PFSK-1 (cell line): ENCODE measurements around the gene CTBP2.

Experiments used
- FOXP2 ChIP-seq: optimal IDR thresholded peaks from 2 replicates; pipeline ENCODE3; 2011; ENCODE audit warnings: borderline replicate concordance, control low read depth, inconsistent platforms; ENCODE audit not compliant: insufficient read depth; ENCODE audit errors: extremely low read length, extremely low read depth
- POLR2AphosphoS5 ChIP-seq: IDR thresholded peaks from 2 replicates; pipeline ENCODE4 v1.6.1; 2012; ENCODE audit warnings: low read depth, mild to moderate bottlenecking, control low read depth, low read length, moderate library complexity
- SIN3A ChIP-seq: IDR thresholded peaks from 2 replicates; pipeline ENCODE4 v1.6.1; 2012; ENCODE audit warnings: mild to moderate bottlenecking, low read length, moderate library complexity, borderline replicate concordance; ENCODE audit not compliant: insufficient read depth
- TAF1 ChIP-seq: IDR thresholded peaks from 2 replicates; pipeline ENCODE4 v1.6.1; 2012; ENCODE audit warnings: low read length, control low read depth, borderline replicate concordance; ENCODE audit not compliant: insufficient read depth
- TF ChIP-seq, protein P1 (sequence below), 2 experiments: IDR thresholded peaks; 2 replicates each; pipeline versions ENCODE4 v1.6.1 to v1.8.0; 2011 to 2012; ENCODE audit warnings: low read depth in 2 of 2, low read length in 2 of 2, control low read depth in 1 of 2, inconsistent platforms in 1 of 2, mild to moderate bottlenecking in 1 of 2, moderate library complexity in 1 of 2; ENCODE audit not compliant: insufficient read depth in 1 of 2

CTBP2 gene

DNA sequence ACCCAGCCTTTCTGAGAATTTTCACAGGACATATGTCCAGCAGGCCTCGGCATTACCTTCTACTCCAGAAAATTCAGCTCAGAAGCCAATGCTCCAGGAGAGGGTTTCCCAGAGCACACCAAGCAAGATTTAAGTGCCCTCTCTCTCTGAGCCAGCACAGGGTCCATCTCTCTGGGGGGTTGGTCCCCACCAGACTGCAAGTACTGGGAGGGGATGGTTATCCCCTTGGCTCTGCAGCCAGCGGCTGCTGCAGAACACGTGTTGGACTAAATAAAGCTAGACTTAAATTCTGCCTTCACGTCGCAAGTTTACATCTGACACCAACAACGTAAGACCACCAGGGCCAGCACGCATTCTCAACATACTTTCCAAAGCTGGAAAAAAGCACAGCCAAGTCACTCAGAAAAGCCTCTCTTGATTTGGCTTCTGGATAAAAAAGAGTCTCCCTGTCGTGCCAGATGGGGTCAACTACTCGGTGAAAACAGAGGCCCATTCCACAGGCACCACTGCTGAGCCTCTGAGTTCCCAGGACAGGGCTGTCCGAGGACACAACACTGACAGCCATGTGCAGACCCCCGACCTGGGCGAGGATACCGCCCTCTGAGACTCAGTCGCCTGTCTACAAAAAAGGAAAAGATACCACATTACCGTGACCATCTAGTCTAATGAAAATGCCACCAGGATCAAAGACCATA lies 77.3 kb downstream of the CTBP2 start:
- TF ChIP-seq TAF1 (no peak), SIN3A (no peak), FOXP2 (no peak), POLR2AphosphoS5 (no peak)
- TF ChIP-seq, protein P1, sequence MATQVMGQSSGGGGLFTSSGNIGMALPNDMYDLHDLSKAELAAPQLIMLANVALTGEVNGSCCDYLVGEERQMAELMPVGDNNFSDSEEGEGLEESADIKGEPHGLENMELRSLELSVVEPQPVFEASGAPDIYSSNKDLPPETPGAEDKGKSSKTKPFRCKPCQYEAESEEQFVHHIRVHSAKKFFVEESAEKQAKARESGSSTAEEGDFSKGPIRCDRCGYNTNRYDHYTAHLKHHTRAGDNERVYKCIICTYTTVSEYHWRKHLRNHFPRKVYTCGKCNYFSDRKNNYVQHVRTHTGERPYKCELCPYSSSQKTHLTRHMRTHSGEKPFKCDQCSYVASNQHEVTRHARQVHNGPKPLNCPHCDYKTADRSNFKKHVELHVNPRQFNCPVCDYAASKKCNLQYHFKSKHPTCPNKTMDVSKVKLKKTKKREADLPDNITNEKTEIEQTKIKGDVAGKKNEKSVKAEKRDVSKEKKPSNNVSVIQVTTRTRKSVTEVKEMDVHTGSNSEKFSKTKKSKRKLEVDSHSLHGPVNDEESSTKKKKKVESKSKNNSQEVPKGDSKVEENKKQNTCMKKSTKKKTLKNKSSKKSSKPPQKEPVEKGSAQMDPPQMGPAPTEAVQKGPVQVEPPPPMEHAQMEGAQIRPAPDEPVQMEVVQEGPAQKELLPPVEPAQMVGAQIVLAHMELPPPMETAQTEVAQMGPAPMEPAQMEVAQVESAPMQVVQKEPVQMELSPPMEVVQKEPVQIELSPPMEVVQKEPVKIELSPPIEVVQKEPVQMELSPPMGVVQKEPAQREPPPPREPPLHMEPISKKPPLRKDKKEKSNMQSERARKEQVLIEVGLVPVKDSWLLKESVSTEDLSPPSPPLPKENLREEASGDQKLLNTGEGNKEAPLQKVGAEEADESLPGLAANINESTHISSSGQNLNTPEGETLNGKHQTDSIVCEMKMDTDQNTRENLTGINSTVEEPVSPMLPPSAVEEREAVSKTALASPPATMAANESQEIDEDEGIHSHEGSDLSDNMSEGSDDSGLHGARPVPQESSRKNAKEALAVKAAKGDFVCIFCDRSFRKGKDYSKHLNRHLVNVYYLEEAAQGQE (IDR thresholded peaks at IDR 0.05; ENCODE audit: insufficient read depth in 1 of 2, low read depth in 2 of 2, low read length in 2 of 2): no peak

DNA sequence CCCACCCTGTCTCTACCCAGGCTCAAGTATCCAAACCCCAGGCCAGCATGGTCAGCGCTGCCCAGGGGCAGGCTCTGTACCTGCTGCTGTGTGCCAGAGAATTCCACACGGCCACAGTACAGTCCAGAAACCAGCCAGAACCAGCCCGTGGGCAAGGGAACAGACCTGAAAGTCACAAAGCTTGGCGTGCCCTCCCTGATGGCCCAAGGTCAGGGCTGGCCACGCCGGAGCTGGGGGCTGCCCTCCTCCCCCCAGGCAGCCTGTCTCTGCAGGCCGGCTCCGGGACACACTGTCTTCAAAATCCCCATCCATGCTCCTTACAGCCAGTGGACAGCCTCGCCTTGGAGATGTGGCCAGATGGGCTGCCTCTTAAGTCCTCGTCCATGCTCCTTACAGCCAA lies 78.4 kb downstream of the CTBP2 start:
- no peak for TF ChIP-seq FOXP2
- TF ChIP-seq, protein P1 (IDR thresholded peaks at IDR 0.05; ENCODE audit: insufficient read depth in 1 of 2, low read depth in 2 of 2, low read length in 2 of 2): no peak
- no peak for TF ChIP-seq TAF1
- TF ChIP-seq POLR2AphosphoS5: no peak
- TF ChIP-seq SIN3A: no peak

DNA sequence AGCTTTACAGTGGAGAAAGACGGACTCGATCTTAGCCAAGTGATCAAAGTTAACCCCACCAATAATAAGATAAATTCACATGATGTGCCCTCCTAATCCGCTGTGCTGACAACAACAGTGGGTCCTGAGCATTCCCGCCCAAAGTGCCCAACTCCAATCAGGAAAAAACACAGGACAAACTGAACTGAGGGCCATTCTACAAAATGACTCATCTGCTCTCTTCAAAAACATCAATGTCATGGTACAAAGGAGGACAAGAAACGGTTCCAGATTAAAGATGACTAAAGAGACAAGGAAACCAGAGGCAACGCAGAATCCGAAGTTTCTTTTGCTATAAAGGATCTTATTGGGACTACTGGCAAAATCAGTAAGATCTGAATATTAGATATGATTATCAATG lies 79.4 kb downstream of the CTBP2 start:
- TF ChIP-seq, protein P1 (IDR thresholded peaks at IDR 0.05; ENCODE audit: insufficient read depth in 1 of 2, low read depth in 2 of 2, low read length in 2 of 2): no peak
- no peak for TF ChIP-seq TAF1
- TF ChIP-seq FOXP2: no peak
- TF ChIP-seq SIN3A: no peak
- TF ChIP-seq POLR2AphosphoS5: no peak

DNA sequence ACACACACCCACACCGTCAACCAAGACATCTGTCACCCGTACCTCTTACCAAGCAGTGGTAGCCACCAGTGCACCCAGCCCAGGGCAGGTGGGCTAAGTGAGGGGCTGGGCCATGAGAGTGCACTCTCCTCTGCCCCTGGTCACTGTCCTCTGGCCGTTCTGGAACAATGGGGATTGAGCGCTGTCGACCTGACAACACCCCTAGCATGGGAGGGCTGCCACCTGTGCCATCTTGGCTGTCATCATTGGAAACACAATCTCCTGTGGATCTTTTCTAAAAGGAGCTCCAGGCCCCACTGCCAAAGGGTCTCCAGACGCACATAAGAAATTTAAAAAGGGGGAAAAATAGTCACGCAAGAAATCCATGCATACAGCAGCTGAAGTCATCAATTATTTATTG lies 80.1 kb downstream of the CTBP2 start:
- TF ChIP-seq SIN3A (no peak), FOXP2 (no peak), POLR2AphosphoS5 (no peak), TAF1 (no peak)
- TF ChIP-seq, protein P1 (IDR thresholded peaks at IDR 0.05; ENCODE audit: insufficient read depth in 1 of 2, low read depth in 2 of 2, low read length in 2 of 2): no peak
